Measurements from ENCODE around the gene PLCD3. TPM values are rescaled to one million over a fixed set of nuclear protein-coding genes. Genes with fewer than 3 reads are reported as not detected.
A peak's percentile ranks its signal among the peaks of the same experiment; 100 is the strongest.

Gene PLCD3
- total RNA-seq, 1 donor from 2014 or later, result 37.0 TPM

DNA sequence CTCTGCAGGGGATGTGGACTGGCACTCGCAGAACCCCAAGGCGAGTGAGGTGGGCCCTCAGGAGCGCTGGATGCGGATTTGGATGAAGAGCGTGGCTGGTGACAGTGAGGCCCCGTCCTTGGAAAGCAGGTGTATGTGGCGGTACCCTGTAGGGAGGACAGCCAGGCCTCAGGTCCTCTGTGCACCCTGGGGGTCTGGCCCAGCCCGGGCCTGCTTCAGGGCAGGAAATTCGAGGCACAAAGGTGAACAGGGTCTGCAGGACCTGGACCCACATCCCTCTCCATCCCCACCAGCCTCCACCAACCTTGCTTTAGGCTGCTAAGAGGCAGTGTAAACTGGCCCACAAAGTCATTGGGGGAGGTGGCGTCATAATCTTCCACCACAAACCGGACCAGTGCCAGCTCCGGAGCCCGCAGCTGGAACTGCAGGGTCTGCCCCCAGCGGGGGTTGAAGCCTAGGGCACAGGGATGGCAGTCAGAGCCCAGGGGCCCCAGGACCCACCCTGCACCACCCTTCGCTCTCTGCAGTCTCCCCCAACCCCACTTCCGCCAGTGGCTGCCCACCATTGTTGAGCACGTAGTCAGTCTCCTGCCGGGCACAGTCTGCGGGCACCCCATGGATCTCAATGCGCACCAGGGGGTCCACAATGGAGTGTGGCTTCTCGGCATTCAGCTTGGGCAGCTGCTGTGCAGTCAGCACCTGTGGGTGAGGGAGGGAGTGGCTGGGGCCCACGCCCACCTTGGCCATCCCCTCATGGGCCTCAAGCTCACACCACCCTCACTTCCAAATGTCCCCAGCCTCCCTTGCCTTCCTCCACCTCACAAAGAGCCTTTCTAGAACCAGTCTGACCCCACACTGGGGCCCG is 19.5 kb downstream of the PLCD3 start:
- Histone ChIP-seq H3K4me3 (no peak overlapping the region), H3K4me1 (no peaks in the 10 kb centered on the region), H3K27me3 (no peaks in the 10 kb centered on the region), H3K9me3 (no peaks in the 10 kb centered on the region), H3K27ac (no peak overlapping the region), H3K36me3 (no peaks in the 10 kb centered on the region)
- no peak for ATAC-seq
- intact Hi-C loops (cut with DNase I), result loop anchor here (10.0 kb wide), 1 partner anchor 198 kb away; the partner anchor contains the start of gene GFAP
- no peak for DNase-seq
- TF ChIP-seq, protein P1, sequence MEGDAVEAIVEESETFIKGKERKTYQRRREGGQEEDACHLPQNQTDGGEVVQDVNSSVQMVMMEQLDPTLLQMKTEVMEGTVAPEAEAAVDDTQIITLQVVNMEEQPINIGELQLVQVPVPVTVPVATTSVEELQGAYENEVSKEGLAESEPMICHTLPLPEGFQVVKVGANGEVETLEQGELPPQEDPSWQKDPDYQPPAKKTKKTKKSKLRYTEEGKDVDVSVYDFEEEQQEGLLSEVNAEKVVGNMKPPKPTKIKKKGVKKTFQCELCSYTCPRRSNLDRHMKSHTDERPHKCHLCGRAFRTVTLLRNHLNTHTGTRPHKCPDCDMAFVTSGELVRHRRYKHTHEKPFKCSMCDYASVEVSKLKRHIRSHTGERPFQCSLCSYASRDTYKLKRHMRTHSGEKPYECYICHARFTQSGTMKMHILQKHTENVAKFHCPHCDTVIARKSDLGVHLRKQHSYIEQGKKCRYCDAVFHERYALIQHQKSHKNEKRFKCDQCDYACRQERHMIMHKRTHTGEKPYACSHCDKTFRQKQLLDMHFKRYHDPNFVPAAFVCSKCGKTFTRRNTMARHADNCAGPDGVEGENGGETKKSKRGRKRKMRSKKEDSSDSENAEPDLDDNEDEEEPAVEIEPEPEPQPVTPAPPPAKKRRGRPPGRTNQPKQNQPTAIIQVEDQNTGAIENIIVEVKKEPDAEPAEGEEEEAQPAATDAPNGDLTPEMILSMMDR (IDR thresholded peaks at IDR 0.05), result no peak

DNA sequence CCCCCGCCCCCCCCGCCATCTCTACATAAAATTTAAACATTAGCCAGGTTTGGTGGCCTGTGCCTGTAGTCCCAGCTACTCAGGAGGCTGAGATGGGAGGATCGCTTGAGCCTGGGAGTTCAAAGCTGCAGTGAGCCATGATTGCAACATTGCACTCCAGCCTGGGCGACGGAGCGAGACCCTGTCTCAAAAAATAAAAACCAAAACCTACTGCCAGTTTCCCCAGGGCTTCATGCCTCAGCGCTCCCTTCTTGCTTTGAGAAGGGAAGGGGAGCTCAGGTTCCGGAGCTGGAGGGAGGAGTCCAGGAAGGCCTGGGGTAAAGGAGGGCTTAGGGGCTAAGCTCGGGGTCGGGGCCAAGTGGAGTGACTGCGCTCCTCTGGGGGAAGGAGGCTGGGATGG is 20.5 kb downstream of the PLCD3 start:
- no peak for ATAC-seq
- intact Hi-C loops (cut with DNase I), result loop anchor here (10.0 kb wide), 1 partner anchor 197 kb away; the partner anchor contains the start of gene GFAP
- Histone ChIP-seq H3K4me1 (no peaks in the 10 kb centered on the region), H3K4me3 (no peak overlapping the region), H3K9me3 (no peaks in the 10 kb centered on the region), H3K36me3 (peaks cover 9% of the 10 kb centered on the region), H3K27me3 (no peaks in the 10 kb centered on the region), H3K27ac (no peak overlapping the region)
- TF ChIP-seq, protein P1 (IDR thresholded peaks at IDR 0.05), result no peak
- no peak for DNase-seq

DNA sequence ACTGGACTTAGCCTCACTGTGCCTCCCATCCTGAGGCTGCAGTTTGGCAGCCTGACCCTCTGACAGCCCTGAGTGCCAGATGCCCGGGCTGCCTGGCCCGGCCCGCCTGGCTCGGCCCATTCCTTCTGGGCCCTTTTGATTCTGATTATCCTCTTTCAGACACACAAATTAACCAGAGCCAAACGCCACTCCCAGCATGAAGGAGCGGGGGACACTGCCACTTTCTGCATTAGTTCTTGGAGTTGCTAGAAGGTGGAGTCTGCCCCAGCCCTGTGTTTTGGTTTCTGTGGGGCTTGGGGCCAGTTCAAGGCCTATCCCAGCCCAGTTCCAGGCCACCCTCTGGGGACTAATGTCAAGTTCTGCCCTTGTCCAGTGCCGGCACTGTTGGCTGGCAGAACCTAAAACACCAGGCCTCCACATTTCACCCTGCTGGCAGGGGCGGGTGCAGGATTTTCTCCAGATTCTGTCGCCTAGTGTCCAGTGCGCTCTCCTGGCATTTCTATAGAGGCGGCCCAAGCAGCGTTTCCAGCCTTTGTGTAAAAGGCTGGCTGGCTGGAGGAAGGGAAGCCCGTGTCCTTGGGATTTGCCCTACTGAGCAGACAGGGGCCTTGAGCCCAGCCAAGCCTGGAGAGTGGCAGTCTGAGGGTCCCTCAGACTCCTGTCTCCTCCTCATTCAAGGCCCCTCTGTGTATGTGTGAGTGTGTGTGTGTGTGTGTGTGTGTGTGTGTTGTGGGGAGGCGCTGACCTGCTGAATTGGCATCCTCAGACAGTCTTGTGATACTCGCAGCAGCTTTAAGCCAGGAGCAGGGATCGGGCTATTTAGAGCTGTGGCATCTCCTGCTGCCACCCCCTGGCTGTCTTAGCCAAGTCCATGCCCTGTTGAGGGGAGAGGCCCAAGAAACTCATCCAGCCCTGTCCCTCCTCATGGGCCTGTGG is 21.4 kb downstream of the PLCD3 start:
- DNase-seq (no peak), ATAC-seq (no peak)
- Histone ChIP-seq H3K4me1 (no peaks in the 10 kb centered on the region), H3K36me3 (peaks cover 18% of the 10 kb centered on the region), H3K27ac (peak overlapping the region; percentile 11), H3K9me3 (no peaks in the 10 kb centered on the region), H3K4me3 (no peak overlapping the region), H3K27me3 (no peaks in the 10 kb centered on the region)
- TF ChIP-seq, protein P1 (IDR thresholded peaks at IDR 0.05), result no peak
- intact Hi-C loops (cut with DNase I), result loop anchor here (10.0 kb wide), 1 partner anchor 196 kb away; the partner anchor contains the start of gene GFAP

DNA sequence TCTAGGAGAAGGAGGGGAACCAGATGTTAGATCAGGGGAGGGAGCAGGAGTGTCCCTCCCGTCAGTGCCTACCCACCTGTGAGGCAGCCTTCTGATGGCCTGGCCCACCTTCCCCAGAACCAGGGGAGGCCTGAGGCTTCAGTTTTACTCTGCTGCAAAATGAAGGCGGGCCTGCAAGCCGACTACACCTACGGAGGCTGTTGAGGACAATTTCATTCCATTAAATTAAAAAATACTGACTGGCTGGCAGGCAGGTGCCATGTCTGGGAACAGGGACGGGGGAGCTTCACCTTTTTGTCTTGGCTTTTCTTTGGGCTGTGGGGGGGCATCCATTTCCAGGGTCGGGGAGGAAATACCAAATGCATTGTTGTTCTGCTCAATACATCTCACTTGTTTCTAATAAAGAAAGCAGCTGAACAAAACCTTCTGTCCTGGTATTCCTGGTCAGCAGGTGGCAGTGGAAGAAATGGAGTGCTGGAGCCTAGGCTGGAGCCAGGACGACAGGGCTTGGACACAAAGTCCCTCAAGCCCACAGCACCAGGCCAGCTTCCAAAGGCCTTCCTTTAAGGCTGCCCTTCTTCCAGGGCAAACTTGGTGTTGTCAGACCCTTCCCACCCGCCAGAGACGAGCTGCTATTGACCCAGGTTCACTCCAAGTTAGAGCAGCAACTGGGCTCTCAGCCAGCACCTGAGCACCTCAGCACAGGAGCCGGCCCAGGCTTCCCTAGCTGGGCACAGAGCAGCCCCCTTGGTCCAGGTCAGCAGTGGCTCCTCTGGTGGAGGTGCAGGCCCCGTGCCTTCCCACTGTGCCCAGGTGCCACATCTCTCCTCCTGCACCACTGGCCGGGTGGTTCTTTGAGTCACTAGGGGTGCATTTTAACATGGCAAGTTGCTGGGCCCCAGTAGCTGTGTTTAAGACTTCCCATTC is 23.5 kb downstream of the PLCD3 start:
- Histone ChIP-seq H3K4me3 (no peak overlapping the region), H3K9me3 (no peaks in the 10 kb centered on the region), H3K36me3 (peaks cover 39% of the 10 kb centered on the region), H3K4me1 (no peaks in the 10 kb centered on the region), H3K27ac (no peak overlapping the region), H3K27me3 (no peaks in the 10 kb centered on the region)
- intact Hi-C loops (cut with DNase I), result loop anchor here (10.0 kb wide), 1 partner anchor 64 kb away; no protein-coding TSS in a partner anchor
- TF ChIP-seq, protein P1 (IDR thresholded peaks at IDR 0.05), result no peak
- DNase-seq (no peak), ATAC-seq (peak; percentile 4)

DNA sequence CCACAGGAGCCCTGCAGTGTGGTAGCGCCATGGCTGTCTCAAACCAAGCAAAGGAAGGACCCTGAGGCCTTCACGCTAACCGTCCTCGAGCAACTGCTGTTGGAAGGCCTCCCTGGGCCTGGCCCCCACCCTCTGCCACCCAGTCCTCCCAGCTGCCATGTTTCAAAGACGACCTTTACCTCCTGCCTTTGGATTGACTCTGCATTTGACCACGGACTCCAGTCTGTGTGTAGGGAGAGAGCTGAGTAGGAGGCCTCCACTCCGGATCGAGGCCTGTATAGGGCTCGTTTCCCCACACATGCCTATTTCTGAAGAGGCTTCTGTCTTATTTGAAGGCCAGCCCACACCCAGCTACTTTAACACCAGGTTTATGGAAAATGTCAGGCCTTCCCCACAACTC is 24.3 kb downstream of the PLCD3 start:
- intact Hi-C loops (cut with DNase I), result loop anchor here (10.0 kb wide), 1 partner anchor 63 kb away; no protein-coding TSS in a partner anchor
- no peaks in the 10 kb centered on the region for H3K27me3 ChIP-seq
- no peaks in the 10 kb centered on the region for H3K4me1 ChIP-seq
- no peak for DNase-seq
- no peak overlapping the region for H3K4me3 ChIP-seq
- H3K27ac ChIP-seq, result no peak overlapping the region
- ATAC-seq, result no peak
- H3K36me3 ChIP-seq, result peaks cover 47% of the 10 kb centered on the region
- TF ChIP-seq, protein P1 (IDR thresholded peaks at IDR 0.05), result no peak
- H3K9me3 ChIP-seq, result no peaks in the 10 kb centered on the region
